Tibial nerve (tissue), 4 donors: ENCODE results near the gene TACR2. TPM values are rescaled to one million over a fixed set of nuclear protein-coding genes. Genes with fewer than 3 reads are reported as not detected.
A peak's percentile ranks its signal among the peaks of the same experiment; 100 is the strongest.

ENCODE experiments used
- DNase-seq, 2 donors: peaks; one replicate each; pipeline ENCODE4 v3.0.0-alpha.2; 2019; ENCODE audit warnings: low spot score in 2 of 2
- H3K27ac ChIP-seq, 4 donors: fragments of 200-600 bp; sonication (generic) in 3 of 4; one replicate each; pipeline ENCODE4 v1.5.1; 2017 to 2019; ENCODE audit warnings: mild to moderate bottlenecking in 1 of 4
- H3K27me3 ChIP-seq, 2 donors: fragments of 200-600 bp; sonication (generic) in 1 of 2; one replicate each; pipeline versions ENCODE4 v1.5.1 to v1.6.0; 2017 to 2019
- H3K36me3 ChIP-seq, 3 donors: fragments of 200-600 bp; sonication (generic); one replicate each; pipeline ENCODE4 v1.5.1; 2018 to 2019
- H3K4me1 ChIP-seq, 4 donors: fragments of 200-600 bp; sonication (generic) in 3 of 4; one replicate each; pipeline ENCODE4 v1.5.1; 2017 to 2019
- H3K4me3 ChIP-seq, 4 donors: fragments of 200-600 bp; sonication (generic) in 3 of 4; one replicate each; pipeline ENCODE4 v1.5.1; 2017 to 2019; ENCODE audit warnings: mild to moderate bottlenecking in 1 of 4, moderate library complexity in 1 of 4
- H3K9me3 ChIP-seq, 4 donors: fragments of 200-600 bp; sonication (generic) in 3 of 4; one replicate each; pipeline ENCODE4 v1.5.1; 2017 to 2019
- EP300 ChIP-seq, 2 donors: sonication (generic); formaldehyde crosslinking; IDR thresholded peaks; one replicate each; pipeline ENCODE4 v1.6.1; 2017; ENCODE audit warnings: antibody characterized with exemption in 2 of 2, mild to moderate bottlenecking in 1 of 2
- POLR2A ChIP-seq, 2 donors: fragments of 450-650 bp; IDR thresholded peaks; one replicate each; pipeline ENCODE4 v1.6.1; 2017; ENCODE audit warnings: antibody characterized with exemption in 2 of 2, mild to moderate bottlenecking in 2 of 2, moderate library complexity in 2 of 2
- WGBS, 2 donors: methylation state at CpG; one replicate each; pipeline ENCODE4 v1.1.5; 2018; 5-methylcytosine and 5-hydroxymethylcytosine counted together
- total RNA-seq, 4 donors: library from RNA; depleted of rRNA; stranded (reverse); fragments of >200 nt; gene quantifications; one replicate each; pipeline ENCODE4 v1.1.0, GENCODE V29; 2016
- TF ChIP-seq, protein P1 (sequence below), 5 experiments: fragments of 200-600 bp in 3 of 5; fragments of 450-650 bp in 2 of 5; sonication (generic) in 3 of 5; IDR thresholded peaks; one replicate each; pipeline ENCODE4 v1.5.1; 2016 to 2019; ENCODE audit warnings: antibody characterized with exemption in 5 of 5, mild to moderate bottlenecking in 3 of 5, moderate library complexity in 2 of 5

TACR2 gene
- total RNA-seq, 4 donors from 2014 or later = 0.59 to 4.6 (median 1.2) TPM

DNA sequence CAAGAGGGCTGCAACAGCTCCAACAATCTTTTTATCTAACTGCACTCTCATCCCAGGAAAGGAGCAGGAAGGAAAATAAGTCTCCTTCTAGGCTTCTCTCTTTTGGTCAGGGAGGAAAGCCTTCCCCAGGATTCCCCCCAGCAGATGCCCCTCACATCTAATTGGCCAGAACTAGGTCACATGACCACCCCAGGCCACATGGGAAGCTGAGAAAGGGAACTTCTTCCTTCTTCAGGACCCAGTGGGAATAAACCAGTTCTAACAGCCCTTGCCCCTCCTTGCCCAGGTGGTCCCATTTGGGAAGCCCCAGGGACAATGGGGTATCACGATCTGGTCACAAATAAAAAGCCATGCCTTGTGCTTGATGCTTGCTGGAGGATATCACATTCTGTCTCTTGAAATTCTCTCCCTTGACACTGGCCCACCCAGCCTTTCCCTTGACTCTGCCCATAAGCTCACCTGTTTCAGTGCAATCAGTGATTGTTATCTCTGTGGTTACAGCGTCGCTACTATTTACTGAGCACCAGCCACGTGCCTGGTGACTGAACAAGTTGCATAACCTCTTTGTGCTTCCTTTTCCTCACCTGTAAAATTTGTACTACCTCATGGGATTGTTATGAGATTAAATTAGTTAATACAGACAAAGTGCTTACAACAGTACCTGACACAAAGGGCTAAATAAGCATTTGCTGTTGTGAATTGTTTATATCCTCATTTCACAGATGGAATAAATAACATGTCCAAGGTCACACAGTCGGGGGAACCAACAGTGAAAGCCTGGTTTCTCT lies 9.0 kb upstream of the TACR2 start:
- no peaks in the 10 kb centered on the region for H3K9me3 ChIP-seq
- peak overlapping the region in 1 of 4 donors; percentile 52 for H3K27ac ChIP-seq
- TF ChIP-seq, protein P1, sequence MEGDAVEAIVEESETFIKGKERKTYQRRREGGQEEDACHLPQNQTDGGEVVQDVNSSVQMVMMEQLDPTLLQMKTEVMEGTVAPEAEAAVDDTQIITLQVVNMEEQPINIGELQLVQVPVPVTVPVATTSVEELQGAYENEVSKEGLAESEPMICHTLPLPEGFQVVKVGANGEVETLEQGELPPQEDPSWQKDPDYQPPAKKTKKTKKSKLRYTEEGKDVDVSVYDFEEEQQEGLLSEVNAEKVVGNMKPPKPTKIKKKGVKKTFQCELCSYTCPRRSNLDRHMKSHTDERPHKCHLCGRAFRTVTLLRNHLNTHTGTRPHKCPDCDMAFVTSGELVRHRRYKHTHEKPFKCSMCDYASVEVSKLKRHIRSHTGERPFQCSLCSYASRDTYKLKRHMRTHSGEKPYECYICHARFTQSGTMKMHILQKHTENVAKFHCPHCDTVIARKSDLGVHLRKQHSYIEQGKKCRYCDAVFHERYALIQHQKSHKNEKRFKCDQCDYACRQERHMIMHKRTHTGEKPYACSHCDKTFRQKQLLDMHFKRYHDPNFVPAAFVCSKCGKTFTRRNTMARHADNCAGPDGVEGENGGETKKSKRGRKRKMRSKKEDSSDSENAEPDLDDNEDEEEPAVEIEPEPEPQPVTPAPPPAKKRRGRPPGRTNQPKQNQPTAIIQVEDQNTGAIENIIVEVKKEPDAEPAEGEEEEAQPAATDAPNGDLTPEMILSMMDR (IDR thresholded peaks at IDR 0.05) = no peak
- no peak for DNase-seq
- H3K27me3 ChIP-seq = no peaks in the 10 kb centered on the region
- 75 to 78% methylated on average over 5 of the region's 5 CpGs for WGBS, 2 donors
- H3K36me3 ChIP-seq = no peaks in the 10 kb centered on the region
- no peak overlapping the region for H3K4me3 ChIP-seq
- no peaks in the 10 kb centered on the region for H3K4me1 ChIP-seq

DNA sequence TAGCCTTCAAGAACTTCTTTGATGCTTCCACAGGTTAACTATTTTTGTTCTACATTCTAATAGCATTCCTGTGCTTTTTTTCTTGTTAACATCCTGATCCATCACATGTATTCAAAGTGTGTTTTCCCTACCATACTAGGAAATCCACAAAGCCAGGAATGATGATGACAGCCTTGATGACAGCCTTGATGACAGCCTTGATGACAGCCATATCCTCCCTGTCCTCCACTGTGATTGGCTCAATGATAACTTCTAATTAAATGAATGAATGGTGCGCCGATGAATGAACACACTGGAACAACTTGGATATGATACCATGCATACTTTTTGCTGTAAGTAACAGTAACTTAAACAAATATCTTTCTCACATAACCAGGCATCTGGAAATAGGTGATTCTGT lies 8.3 kb upstream of the TACR2 start:
- Histone ChIP-seq H3K27me3 (no peaks in the 10 kb centered on the region), H3K9me3 (no peaks in the 10 kb centered on the region), H3K27ac (no peak overlapping the region), H3K4me3 (no peak overlapping the region), H3K36me3 (no peaks in the 10 kb centered on the region), H3K4me1 (no peaks in the 10 kb centered on the region)
- DNase-seq = no peak
- TF ChIP-seq, protein P1 (IDR thresholded peaks at IDR 0.05) = no peak
- TF ChIP-seq POLR2A (IDR thresholded peaks at IDR 0.05) (no peak), EP300 (IDR thresholded peaks at IDR 0.05) (no peak)
- 97 to 100% methylated on average over 2 of the region's 2 CpGs for WGBS, 2 donors

DNA sequence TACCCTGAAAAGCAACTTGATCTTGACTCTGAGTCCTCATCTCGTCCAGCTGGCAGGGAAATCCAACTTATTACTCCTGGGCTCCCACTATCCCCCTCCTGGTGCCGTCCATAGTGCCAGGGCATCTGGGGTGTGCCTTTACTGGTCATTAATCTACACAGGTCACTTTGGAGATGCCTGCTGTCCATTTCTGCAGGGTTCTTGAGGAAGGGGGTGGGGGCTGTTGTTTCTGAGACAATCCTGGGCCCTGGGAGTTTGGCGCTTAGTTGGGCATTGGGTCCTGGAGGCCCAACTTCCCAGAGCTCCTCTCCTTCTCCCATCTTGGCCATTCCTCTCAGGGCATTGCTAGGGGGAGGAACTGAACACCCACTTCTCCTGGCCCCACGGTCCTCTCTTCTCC lies 6.0 kb upstream of the TACR2 start:
- H3K4me1 ChIP-seq = peaks cover 0 to 6% (median 0%) of the 10 kb centered on the region in 4 donors
- DNase-seq = no peak
- TF ChIP-seq POLR2A (IDR thresholded peaks at IDR 0.05) = no peak
- TF ChIP-seq, protein P1 (IDR thresholded peaks at IDR 0.05) = no peak
- TF ChIP-seq EP300 (IDR thresholded peaks at IDR 0.05) = no peak
- no peaks in the 10 kb centered on the region for H3K9me3 ChIP-seq
- H3K4me3 ChIP-seq = no peak overlapping the region
- H3K36me3 ChIP-seq = no peaks in the 10 kb centered on the region
- no peaks in the 10 kb centered on the region for H3K27me3 ChIP-seq
- WGBS, 2 donors = 79 to 91% methylated on average over 4 of the region's 4 CpGs
- H3K27ac ChIP-seq = no peak overlapping the region

DNA sequence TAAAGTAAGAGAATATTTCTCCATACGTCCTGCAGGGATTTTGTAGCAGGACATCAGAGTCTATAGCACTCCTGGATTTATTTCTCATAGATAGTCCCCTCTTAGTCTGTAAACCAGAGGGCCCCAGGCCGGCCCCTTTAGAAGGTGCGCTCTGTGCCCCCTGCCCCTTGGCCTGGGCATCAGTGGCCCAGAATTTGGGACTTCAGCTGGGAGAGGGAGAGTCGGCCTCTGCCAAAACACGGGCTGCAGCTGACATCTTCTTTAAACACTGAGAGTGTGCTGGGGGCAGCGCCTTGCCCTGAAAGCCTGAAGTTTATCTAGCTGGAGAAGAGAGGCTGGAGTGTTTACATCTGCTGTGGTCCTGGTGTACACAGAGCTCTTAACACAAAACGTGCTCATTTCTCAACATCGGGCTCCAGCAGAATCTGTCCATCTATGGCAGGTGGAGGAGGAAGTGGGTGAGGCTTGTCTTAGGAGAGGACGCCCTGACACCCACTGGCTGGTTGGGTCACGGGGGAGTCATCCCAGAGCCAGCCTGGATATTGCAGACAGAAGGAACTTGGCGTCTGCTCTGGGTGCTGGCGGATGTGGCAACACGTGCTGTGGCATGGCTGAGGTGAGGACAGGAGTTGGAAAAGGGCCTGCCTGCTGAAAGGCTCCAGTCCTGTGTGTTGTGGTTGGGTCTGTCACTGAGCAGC lies 5.0 kb upstream of the TACR2 start:
- Histone ChIP-seq H3K27ac (no peak overlapping the region), H3K4me1 (peaks cover 0 to 6% (median under 1%) of the 10 kb centered on the region in 4 donors), H3K36me3 (no peaks in the 10 kb centered on the region), H3K9me3 (no peaks in the 10 kb centered on the region), H3K27me3 (no peaks in the 10 kb centered on the region), H3K4me3 (no peak overlapping the region)
- 73 to 74% methylated on average over 13 of the region's 13 CpGs for WGBS, 2 donors
- TF ChIP-seq EP300 (IDR thresholded peaks at IDR 0.05) (no peak), POLR2A (IDR thresholded peaks at IDR 0.05) (no peak)
- TF ChIP-seq, protein P1 (IDR thresholded peaks at IDR 0.05) = no peak
- DNase-seq = no peak

DNA sequence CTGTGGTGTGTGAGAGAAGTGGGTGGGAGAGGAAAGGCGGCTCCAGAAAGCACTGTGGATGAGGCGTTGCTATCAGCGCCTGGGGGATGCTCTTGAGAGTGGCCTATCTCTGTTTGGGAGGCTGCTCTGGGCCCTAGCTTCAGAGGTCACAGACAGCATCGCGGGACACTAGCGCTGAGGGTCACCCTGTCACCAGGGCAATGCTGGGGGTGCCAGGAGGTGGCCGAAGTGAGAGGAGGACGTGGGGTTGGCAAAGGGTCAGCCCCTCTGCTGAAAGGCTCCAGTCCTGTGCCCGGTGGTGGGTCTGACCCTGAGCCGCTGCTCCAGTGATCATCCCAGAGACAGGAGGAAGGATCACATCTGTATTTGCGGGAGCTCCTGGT lies 3.0 kb upstream of the TACR2 start:
- Histone ChIP-seq H3K36me3 (no peaks in the 10 kb centered on the region), H3K27me3 (no peaks in the 10 kb centered on the region), H3K4me1 (peaks cover 0 to 6% (median 2%) of the 10 kb centered on the region in 4 donors), H3K27ac (no peak overlapping the region), H3K4me3 (no peak overlapping the region), H3K9me3 (no peaks in the 10 kb centered on the region)
- 83 to 84% methylated on average over 11 of the region's 11 CpGs for WGBS, 2 donors
- no peak for DNase-seq
- TF ChIP-seq EP300 (IDR thresholded peaks at IDR 0.05) = no peak
- no peak for TF ChIP-seq POLR2A (IDR thresholded peaks at IDR 0.05)
- TF ChIP-seq, protein P1 (IDR thresholded peaks at IDR 0.05) = no peak
